ENCODE measurements around the gene CFAP61.

CFAP61 gene

GRCh38 chr20:20134941-20135575, 82.7 kb downstream of the CFAP61 start:
- DNase-seq (ENCODE audit: low read depth, low spot score) = no peak
- in situ Hi-C loops (cut with HindIII; ENCODE audit: low sequenced_read_pairs) = no loop called here
- H3K4me3 ChIP-seq (ENCODE audit: low read depth, low read length) = no peak overlapping the region
- TF ChIP-seq CTCF (IDR thresholded peaks at IDR 0.05; ENCODE audit: low read depth, low read length) = no peak

DNA sequence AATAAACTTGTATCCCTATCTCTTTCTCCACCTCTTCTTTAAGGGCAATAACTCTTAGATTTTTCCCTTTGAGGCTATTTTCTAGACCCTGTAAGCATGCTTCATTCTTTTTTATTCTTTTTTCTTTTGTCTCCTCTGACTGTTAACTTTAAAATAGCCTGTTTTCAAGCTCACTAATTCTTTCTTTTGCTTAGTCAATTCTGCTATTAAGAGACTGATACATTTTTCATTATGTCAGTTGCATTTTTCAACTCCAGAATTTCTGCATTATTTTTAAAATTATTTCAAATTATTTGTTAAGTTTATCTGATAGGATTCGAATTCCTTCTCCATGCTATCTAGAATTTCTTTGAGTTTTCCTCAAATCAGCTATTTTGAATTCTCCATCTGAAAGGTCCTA, 84.0 kb downstream of the CFAP61 start:
- no peak for TF ChIP-seq CTCF (IDR thresholded peaks at IDR 0.05; ENCODE audit: low read depth, low read length)
- in situ Hi-C loops (cut with HindIII; ENCODE audit: low sequenced_read_pairs) = no loop called here
- no peak for DNase-seq (ENCODE audit: low read depth, low spot score)
- no peak overlapping the region for H3K4me3 ChIP-seq (ENCODE audit: low read depth, low read length)

DNA sequence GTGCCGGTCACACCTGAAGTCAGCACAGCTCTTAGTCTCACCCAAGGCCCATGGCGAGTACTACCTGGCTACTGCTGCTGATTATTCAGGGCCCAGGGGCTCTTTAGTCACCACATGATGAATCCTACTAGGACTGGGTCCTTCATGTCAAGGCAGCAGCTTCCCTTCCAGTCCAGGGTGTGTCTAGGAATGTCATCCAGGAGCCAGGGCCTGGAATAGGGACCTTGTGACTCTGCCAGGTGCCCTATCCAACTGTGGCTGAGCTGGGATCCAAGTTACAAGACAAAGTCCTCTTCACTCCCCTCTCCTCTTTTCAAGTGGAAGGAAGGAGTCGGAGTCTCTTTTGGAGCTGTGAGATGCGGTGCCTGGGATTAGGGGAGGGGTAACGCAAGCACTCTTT, 85.5 kb downstream of the CFAP61 start:
- no peak for DNase-seq (ENCODE audit: low read depth, low spot score)
- in situ Hi-C loops (cut with HindIII; ENCODE audit: low sequenced_read_pairs) = no loop called here
- H3K4me3 ChIP-seq (ENCODE audit: low read depth, low read length) = no peak overlapping the region
- no peak for TF ChIP-seq CTCF (IDR thresholded peaks at IDR 0.05; ENCODE audit: low read depth, low read length)

DNA sequence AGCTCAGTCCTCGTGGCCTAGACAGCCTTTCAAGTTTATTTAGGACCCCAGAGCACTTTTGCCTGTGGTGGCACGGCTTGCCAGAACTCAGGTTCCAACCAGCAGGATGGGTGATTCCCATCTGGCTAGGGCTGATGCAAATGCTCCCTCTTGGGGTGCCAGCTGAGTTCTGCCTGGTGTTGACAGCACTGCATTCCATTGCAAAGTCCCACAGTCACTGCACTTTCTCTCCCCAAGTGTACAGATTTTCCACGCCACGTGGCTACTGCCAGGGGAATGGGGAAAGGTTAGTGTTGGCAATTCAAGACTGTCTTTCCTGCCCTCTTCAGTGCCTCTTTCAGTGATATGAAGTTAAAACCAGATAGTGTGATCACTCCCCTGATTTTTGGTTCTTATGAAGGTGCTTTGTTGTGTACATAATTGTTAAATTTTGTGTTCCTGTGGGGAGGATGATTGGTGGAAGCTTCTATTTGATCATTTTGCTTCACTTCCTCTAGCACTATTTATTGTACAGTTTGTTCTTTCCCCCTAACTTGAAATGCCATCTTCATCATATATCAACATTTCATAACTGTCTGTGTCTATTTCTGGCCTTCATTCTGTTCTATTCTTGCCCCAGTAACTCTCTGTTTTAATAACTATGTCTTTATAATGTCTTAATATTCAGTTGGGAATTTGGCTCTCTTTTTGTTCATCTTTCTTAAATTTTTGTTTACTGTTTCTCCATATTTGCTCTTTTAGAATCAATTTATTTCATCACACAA, 86.2 kb downstream of the CFAP61 start:
- no peak for TF ChIP-seq CTCF (IDR thresholded peaks at IDR 0.05; ENCODE audit: low read depth, low read length)
- DNase-seq (ENCODE audit: low read depth, low spot score) = no peak
- in situ Hi-C loops (cut with HindIII; ENCODE audit: low sequenced_read_pairs) = no loop called here
- H3K4me3 ChIP-seq (ENCODE audit: low read depth, low read length) = no peak overlapping the region

DNA sequence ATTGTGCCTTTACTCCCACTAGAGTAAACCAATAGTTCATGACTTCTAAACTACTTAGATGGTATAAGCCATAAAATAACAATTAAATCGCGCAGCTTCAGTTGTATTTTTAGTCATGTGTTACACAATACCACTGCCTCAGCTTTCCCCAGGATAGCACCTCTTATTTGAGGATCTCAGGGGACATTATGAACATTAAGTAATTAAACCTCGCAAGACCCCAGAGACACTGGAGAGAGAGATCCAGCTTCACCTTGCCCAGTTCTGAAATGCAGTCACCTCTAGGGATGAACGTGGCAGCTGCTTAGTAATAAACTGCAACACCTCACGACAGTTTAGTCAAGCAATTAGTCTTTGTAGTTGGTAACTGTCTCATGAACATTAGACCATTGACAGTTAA, 87.1 kb downstream of the CFAP61 start:
- DNase-seq (ENCODE audit: low read depth, low spot score) = no peak
- in situ Hi-C loops (cut with HindIII; ENCODE audit: low sequenced_read_pairs) = no loop called here
- no peak for TF ChIP-seq CTCF (IDR thresholded peaks at IDR 0.05; ENCODE audit: low read depth, low read length)
- H3K4me3 ChIP-seq (ENCODE audit: low read depth, low read length) = no peak overlapping the region

- H3K4me3 ChIP-seq (ENCODE audit: low read depth, low read length) = no peak overlapping the region
- no peak for TF ChIP-seq CTCF (IDR thresholded peaks at IDR 0.05; ENCODE audit: low read depth, low read length)
- DNase-seq (ENCODE audit: low read depth, low spot score) = no peak
- in situ Hi-C loops (cut with HindIII; ENCODE audit: low sequenced_read_pairs) = no loop called here
These were observed 90.8 kb downstream of the CFAP61 start for GRCh38 chr20:20143165-20143564.

Data from astrocyte of the spinal cord (primary cell).